A549 (cell line): ENCODE results near the gene DMAP1.

Experiments used
- MAX ChIP-seq: IDR thresholded peaks from 2 replicates; pipeline ENCODE4 v1.6.1; 2012
- PBX3 ChIP-seq: IDR thresholded peaks from 2 replicates; pipeline ENCODE4 v1.6.1; 2012
- SMC3 ChIP-seq: fragments of >200 bp; sonication (Bioruptor Twin); formaldehyde crosslinking; IDR thresholded peaks from 3 replicates; pipeline ENCODE4 v1.6.1; 2018; ENCODE audit warnings: inconsistent platforms
- TF ChIP-seq, protein P1 (sequence below): fragments of >200 bp; sonication (Bioruptor Twin); formaldehyde crosslinking; IDR thresholded peaks from 3 replicates; pipeline ENCODE4 v1.5.1; 2016

GRCh38 chr1:44268054-44268453 is 54.8 kb downstream of the DMAP1 start:
- TF ChIP-seq, protein P1, sequence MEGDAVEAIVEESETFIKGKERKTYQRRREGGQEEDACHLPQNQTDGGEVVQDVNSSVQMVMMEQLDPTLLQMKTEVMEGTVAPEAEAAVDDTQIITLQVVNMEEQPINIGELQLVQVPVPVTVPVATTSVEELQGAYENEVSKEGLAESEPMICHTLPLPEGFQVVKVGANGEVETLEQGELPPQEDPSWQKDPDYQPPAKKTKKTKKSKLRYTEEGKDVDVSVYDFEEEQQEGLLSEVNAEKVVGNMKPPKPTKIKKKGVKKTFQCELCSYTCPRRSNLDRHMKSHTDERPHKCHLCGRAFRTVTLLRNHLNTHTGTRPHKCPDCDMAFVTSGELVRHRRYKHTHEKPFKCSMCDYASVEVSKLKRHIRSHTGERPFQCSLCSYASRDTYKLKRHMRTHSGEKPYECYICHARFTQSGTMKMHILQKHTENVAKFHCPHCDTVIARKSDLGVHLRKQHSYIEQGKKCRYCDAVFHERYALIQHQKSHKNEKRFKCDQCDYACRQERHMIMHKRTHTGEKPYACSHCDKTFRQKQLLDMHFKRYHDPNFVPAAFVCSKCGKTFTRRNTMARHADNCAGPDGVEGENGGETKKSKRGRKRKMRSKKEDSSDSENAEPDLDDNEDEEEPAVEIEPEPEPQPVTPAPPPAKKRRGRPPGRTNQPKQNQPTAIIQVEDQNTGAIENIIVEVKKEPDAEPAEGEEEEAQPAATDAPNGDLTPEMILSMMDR: no peak
- no peak for TF ChIP-seq MAX
- no peak for TF ChIP-seq SMC3
- no peak for TF ChIP-seq PBX3
